IMR-90 (cell line): ENCODE results near the gene AKT3. TPM values are rescaled to one million over a fixed set of nuclear protein-coding genes. Genes with fewer than 3 reads are reported as not detected.

Experiments
- ATAC-seq: fragments of 200-7000 bp; cut with Tn5 transposase; 2 replicates; pipeline ENCODE4 v1.9.1; 2020; ENCODE audit warnings: low read depth, mild to moderate bottlenecking, moderate library complexity
- BruUV-seq: library from RNA; stranded (reverse); fragments of 400-500 nt; replicated peaks from 2 replicates; lab custom pipeline; 2021; lab: Mats Ljungman, UMichigan
- CTCF ChIA-PET: fragments of 300-600 bp; formaldehyde crosslinking; extraction: SDS; loops from one replicate; lab custom pipeline; 2021; ENCODE audit warnings: antibody characterized with exemption; lab: Yijun Ruan, JAX
- POLR2A ChIA-PET: fragments of 300-600 bp; sonication (Branson Sonifier 250); formaldehyde crosslinking; loops from one replicate; lab custom pipeline; 2022; ENCODE audit warnings: antibody characterized with exemption; ENCODE audit not compliant: unreplicated experiment; lab: Charles Lee
- DNase-seq: peaks from one replicate; pipeline ENCODE4 v3.0.0; 2013
- H2AFZ ChIP-seq: replicated peaks from 2 replicates; pipeline ENCODE3; 2013; ENCODE audit warnings: low read length, mild to moderate bottlenecking; ENCODE audit not compliant: poor library complexity
- H2AK5ac ChIP-seq: 2 replicates; pipeline ENCODE4 v1.6.1; 2013; ENCODE audit warnings: low read depth, low read length, inconsistent platforms
- H2AK9ac ChIP-seq: replicated peaks from 2 replicates; pipeline ENCODE3; 2013; ENCODE audit warnings: mild to moderate bottlenecking, low read depth, low read length, moderate library complexity; ENCODE audit not compliant: poor library complexity
- H2BK120ac ChIP-seq: 2 replicates; pipeline ENCODE4 v1.6.1; 2013; ENCODE audit warnings: low read depth, low read length, inconsistent platforms
- H2BK15ac ChIP-seq: 3 replicates; pipeline ENCODE4 v1.6.1; 2013; ENCODE audit warnings: low read depth, low read length, inconsistent platforms
- H2BK20ac ChIP-seq: 2 replicates; pipeline ENCODE4 v1.6.1; 2013; ENCODE audit warnings: low read depth, mild to moderate bottlenecking, inconsistent platforms, low read length, moderate library complexity
- H2BK5ac ChIP-seq: 2 replicates; pipeline ENCODE4 v1.6.1; 2013; ENCODE audit warnings: mild to moderate bottlenecking, low read depth, low read length, inconsistent platforms; ENCODE audit not compliant: poor library complexity, severe bottlenecking
- H3K14ac ChIP-seq: replicated peaks from 2 replicates; pipeline ENCODE4 v1.6.1; 2013; ENCODE audit warnings: low read depth, low read length, inconsistent platforms
- H3K18ac ChIP-seq: 2 replicates; pipeline ENCODE4 v1.6.1; 2013; ENCODE audit warnings: low read depth, low read length, control low read depth
- H3K23ac ChIP-seq: 2 replicates; pipeline ENCODE4 v1.6.1; 2013; ENCODE audit warnings: low read depth, low read length, inconsistent platforms
- H3K27ac ChIP-seq: 2 replicates; pipeline ENCODE4 v1.5.1; 2013; ENCODE audit warnings: mild to moderate bottlenecking, control low read depth, low read length; ENCODE audit not compliant: insufficient read depth
- H3K27me3 ChIP-seq: 2 replicates; pipeline ENCODE4 v1.6.1; 2013; ENCODE audit warnings: low read length; ENCODE audit not compliant: control insufficient read depth, insufficient read depth
- H3K36me3 ChIP-seq: 2 replicates; pipeline ENCODE4 v1.6.1; 2013; ENCODE audit warnings: low read length, mixed read lengths; ENCODE audit not compliant: control insufficient read depth, insufficient read depth
- H3K4ac ChIP-seq: 2 replicates; pipeline ENCODE4 v1.6.1; 2013; ENCODE audit warnings: low read depth, low read length, inconsistent platforms
- H3K4me1 ChIP-seq: 2 replicates; pipeline ENCODE4 v1.6.1; 2013; ENCODE audit warnings: low read length, mixed read lengths; ENCODE audit not compliant: control insufficient read depth, insufficient read depth
- H3K4me2 ChIP-seq: 2 replicates; pipeline ENCODE4 v1.6.1; 2013; ENCODE audit warnings: low read depth, mild to moderate bottlenecking, control low read depth, low read length, moderate library complexity
- H3K4me3 ChIP-seq: 2 replicates; pipeline ENCODE4 v1.5.1; 2013; ENCODE audit warnings: low read depth, mild to moderate bottlenecking, control low read depth, low read length, moderate library complexity; ENCODE audit not compliant: insufficient read depth
- H3K56ac ChIP-seq: 2 replicates; pipeline ENCODE4 v1.6.1; 2013; ENCODE audit warnings: low read length, inconsistent platforms; ENCODE audit not compliant: insufficient read depth; ENCODE audit errors: extremely low read depth
- H3K79me1 ChIP-seq, 2 experiments: 2 replicates each; pipeline ENCODE4 v1.6.1; 2013; ENCODE audit warnings: low read length in 2 of 2, inconsistent platforms in 1 of 2, low read depth in 1 of 2
- H3K9ac ChIP-seq: 2 replicates; pipeline ENCODE4 v1.6.1; 2013; ENCODE audit warnings: low read depth, low read length, control low read depth
- H3K9me1 ChIP-seq: 2 replicates; pipeline ENCODE4 v1.6.1; 2013; ENCODE audit warnings: low read length, inconsistent platforms; ENCODE audit not compliant: insufficient read depth
- H3K9me3 ChIP-seq: 2 replicates; pipeline ENCODE4 v1.6.1; 2013; ENCODE audit warnings: low read length; ENCODE audit not compliant: control insufficient read depth, insufficient read depth
- H4K20me1 ChIP-seq: 2 replicates; pipeline ENCODE4 v1.6.1; 2013; ENCODE audit warnings: low read length, inconsistent platforms; ENCODE audit not compliant: insufficient read depth
- H4K5ac ChIP-seq: 2 replicates; pipeline ENCODE4 v1.6.1; 2013; ENCODE audit warnings: mild to moderate bottlenecking, low read depth, low read length, control low read depth
- H4K8ac ChIP-seq, 2 experiments: 2 replicates each; pipeline ENCODE4 v1.6.1; 2013; ENCODE audit warnings: low read depth in 2 of 2, low read length in 2 of 2, control low read depth in 1 of 2, inconsistent platforms in 1 of 2
- H4K91ac ChIP-seq: 2 replicates; pipeline ENCODE4 v1.6.1; 2013; ENCODE audit warnings: low read depth, low read length, inconsistent platforms; ENCODE audit not compliant: insufficient read depth
- BHLHE40 ChIP-seq: fragments of 150-350 bp; IDR thresholded peaks from 2 replicates; pipeline ENCODE4 v1.6.1; 2016; ENCODE audit warnings: mild to moderate bottlenecking, low read depth, low read length
- CEBPB ChIP-seq: IDR thresholded peaks from 2 replicates; pipeline ENCODE4 v1.6.1; 2012; ENCODE audit warnings: low read depth, low read length, improper control_type of control experiment
- MAFK ChIP-seq: IDR thresholded peaks from 2 replicates; pipeline ENCODE4 v1.6.1; 2012; ENCODE audit warnings: low read depth, low read length, improper control_type of control experiment
- MAZ ChIP-seq: IDR thresholded peaks from 2 replicates; pipeline ENCODE4 v1.6.1; 2012; ENCODE audit warnings: low read depth, mild to moderate bottlenecking, low read length, improper control_type of control experiment, moderate library complexity, borderline replicate concordance
- MXI1 ChIP-seq: IDR thresholded peaks from 2 replicates; pipeline ENCODE4 v1.6.1; 2012; ENCODE audit warnings: low read depth, mild to moderate bottlenecking, low read length, moderate library complexity, borderline replicate concordance
- NFE2L2 ChIP-seq: fragments of 150-350 bp; IDR thresholded peaks from 2 replicates; pipeline ENCODE4 v1.6.1; 2016; ENCODE audit warnings: low read depth, mild to moderate bottlenecking, low read length
- RAD21 ChIP-seq: IDR thresholded peaks from 2 replicates; pipeline ENCODE4 v1.6.1; 2012; ENCODE audit warnings: low read length, improper control_type of control experiment
- RCOR1 ChIP-seq: IDR thresholded peaks from 2 replicates; pipeline ENCODE4 v1.6.1; 2012; ENCODE audit warnings: mild to moderate bottlenecking, low read length, improper control_type of control experiment; ENCODE audit not compliant: insufficient replicate concordance
- RFX5 ChIP-seq: IDR thresholded peaks from 2 replicates; pipeline ENCODE4 v1.8.0; 2012; ENCODE audit warnings: low read depth, mild to moderate bottlenecking, low read length, moderate library complexity
- SMC3 ChIP-seq: fragments of 150-350 bp; IDR thresholded peaks from 2 replicates; pipeline ENCODE4 v1.6.1; 2016; ENCODE audit warnings: low read depth, mild to moderate bottlenecking, antibody characterized with exemption, low read length, moderate library complexity
- WGBS, 2 experiments: methylation state at CpG; one replicate each; pipeline versions ENCODE4 v1.1.5 to v1.1.7; 2013; ENCODE audit warnings: missing lambda C conversion rate in 2 of 2; ENCODE audit not compliant: insufficient read length in 1 of 2; ENCODE audit errors: extremely low coverage in 2 of 2; 5-methylcytosine and 5-hydroxymethylcytosine counted together
- dilution Hi-C: fragments of 300-500 bp; cut with HindIII; formaldehyde crosslinking; loops from one replicate; pipeline ENCODE4 v1.14.3; 2018; ENCODE audit warnings: low sequenced_read_pairs; ENCODE audit not compliant: unreplicated experiment
- in situ Hi-C: fragments of 300-500 bp; cut with MboI; formaldehyde crosslinking; loops from 3 replicates; pipeline ENCODE4 v1.14.3; 2019; ENCODE audit warnings: low sequenced_read_pairs, inconsistent platforms, mixed read lengths
- intact Hi-C: fragments of 100-400 bp; cut with micrococcal nuclease; formaldehyde crosslinking; loops from 2 replicates; pipeline ENCODE4 v1.10.0; 2022
- polyA plus RNA-seq, 3 experiments: library from polyadenylated mRNA; depleted of rRNA; stranded (reverse); fragments of >200 nt; gene quantifications; 2 replicates each; pipeline ENCODE4 v1.2.3, GENCODE V29; 2012; ENCODE audit warnings: low replicate concordance in 1 of 3
- total RNA-seq: library from RNA; depleted of rRNA; stranded (reverse); fragments of >200 nt; gene quantifications from 2 replicates; pipeline ENCODE4 v1.2.3, GENCODE V29; 2012
- TF ChIP-seq, protein P1 (sequence below): fragments of 150-350 bp; IDR thresholded peaks from 2 replicates; pipeline ENCODE4 v1.6.1; 2017; ENCODE audit warnings: mild to moderate bottlenecking, antibody characterized with exemption, low read length, low read depth
- TF ChIP-seq, protein P2 (sequence below): conservative IDR thresholded peaks from 2 replicates; pipeline ENCODE4 v1.5.1; 2012; ENCODE audit warnings: mild to moderate bottlenecking, low read depth, low read length, improper control_type of control experiment
- TF ChIP-seq, protein P3 (sequence below): fragments of 150-350 bp; IDR thresholded peaks from 2 replicates; pipeline ENCODE4 v1.6.1; 2016; ENCODE audit warnings: low read depth, mild to moderate bottlenecking, low read length, moderate library complexity, borderline replicate concordance

Gene AKT3
- total and polyA plus RNA-seq, 2 of the 4 experiments (the other 2 are of a cell fraction), result 15.2 to 19.4 TPM

DNA sequence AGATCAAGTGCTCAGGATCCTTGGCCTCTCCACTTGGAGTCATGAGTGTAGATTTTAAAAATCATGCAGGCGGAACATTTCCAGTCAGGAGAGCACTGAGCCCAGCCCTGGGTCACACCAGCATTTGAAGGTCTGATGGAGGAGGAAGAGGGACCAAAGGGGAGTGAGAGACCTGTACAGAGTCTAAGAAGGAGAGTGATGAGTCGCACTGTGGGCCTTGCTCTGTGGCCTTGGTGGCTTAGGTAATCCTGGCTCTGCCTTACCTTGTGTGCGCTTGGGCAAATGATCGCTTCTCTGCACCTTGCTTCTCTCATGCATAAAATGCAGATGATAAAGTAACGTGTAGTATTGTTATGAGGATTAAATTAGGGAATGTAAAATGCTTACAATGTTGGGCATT, 368.9 kb downstream of the AKT3 start:
- Histone ChIP-seq H4K91ac (no peak overlapping the region), H4K20me1 (no peaks in the 10 kb centered on the region), H2BK5ac (no peak overlapping the region), H3K4me3 (no peak overlapping the region), H3K18ac (no peak overlapping the region), H3K14ac (no peak overlapping the region), H2BK20ac (no peak overlapping the region), H3K4ac (no peak overlapping the region), H3K27me3 (no peaks in the 10 kb centered on the region), H3K23ac (no peak overlapping the region), H3K79me1 (no peaks in the 10 kb centered on the region; a peak in 1 of 4 replicates), H2AFZ (no peak overlapping the region), H2AK5ac (no peak overlapping the region), H4K5ac (no peak overlapping the region), H3K9me1 (no peaks in the 10 kb centered on the region), H4K8ac (no peak overlapping the region), H3K9me3 (no peaks in the 10 kb centered on the region), H3K36me3 (no peaks in the 10 kb centered on the region; the same call in 1 of the 2 replicates), H3K56ac (no peak overlapping the region), H2BK120ac (no peak overlapping the region), H2BK15ac (no peak overlapping the region), H3K4me1 (peaks cover 2% of the 10 kb centered on the region; the same call in 1 of the 2 replicates), H2AK9ac (no peak overlapping the region), H3K9ac (no peak overlapping the region), H3K27ac (no peak overlapping the region), H3K4me2 (no peak overlapping the region)
- intact Hi-C loops (no loop called here), in situ Hi-C loops (loop anchor here (25.0 kb wide), 1 partner anchor 806 kb away; no protein-coding TSS in a partner anchor), dilution Hi-C loops (no loop called here)
- no TSS peak for BruUV-seq
- TF ChIP-seq, protein P1, sequence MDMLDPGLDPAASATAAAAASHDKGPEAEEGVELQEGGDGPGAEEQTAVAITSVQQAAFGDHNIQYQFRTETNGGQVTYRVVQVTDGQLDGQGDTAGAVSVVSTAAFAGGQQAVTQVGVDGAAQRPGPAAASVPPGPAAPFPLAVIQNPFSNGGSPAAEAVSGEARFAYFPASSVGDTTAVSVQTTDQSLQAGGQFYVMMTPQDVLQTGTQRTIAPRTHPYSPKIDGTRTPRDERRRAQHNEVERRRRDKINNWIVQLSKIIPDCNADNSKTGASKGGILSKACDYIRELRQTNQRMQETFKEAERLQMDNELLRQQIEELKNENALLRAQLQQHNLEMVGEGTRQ, result no peak
- TF ChIP-seq, protein P2, sequence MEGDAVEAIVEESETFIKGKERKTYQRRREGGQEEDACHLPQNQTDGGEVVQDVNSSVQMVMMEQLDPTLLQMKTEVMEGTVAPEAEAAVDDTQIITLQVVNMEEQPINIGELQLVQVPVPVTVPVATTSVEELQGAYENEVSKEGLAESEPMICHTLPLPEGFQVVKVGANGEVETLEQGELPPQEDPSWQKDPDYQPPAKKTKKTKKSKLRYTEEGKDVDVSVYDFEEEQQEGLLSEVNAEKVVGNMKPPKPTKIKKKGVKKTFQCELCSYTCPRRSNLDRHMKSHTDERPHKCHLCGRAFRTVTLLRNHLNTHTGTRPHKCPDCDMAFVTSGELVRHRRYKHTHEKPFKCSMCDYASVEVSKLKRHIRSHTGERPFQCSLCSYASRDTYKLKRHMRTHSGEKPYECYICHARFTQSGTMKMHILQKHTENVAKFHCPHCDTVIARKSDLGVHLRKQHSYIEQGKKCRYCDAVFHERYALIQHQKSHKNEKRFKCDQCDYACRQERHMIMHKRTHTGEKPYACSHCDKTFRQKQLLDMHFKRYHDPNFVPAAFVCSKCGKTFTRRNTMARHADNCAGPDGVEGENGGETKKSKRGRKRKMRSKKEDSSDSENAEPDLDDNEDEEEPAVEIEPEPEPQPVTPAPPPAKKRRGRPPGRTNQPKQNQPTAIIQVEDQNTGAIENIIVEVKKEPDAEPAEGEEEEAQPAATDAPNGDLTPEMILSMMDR, result no peak
- TF ChIP-seq RCOR1 (no peak), NFE2L2 (no peak), MAZ (no peak), SMC3 (no peak), CEBPB (no peak), MAFK (no peak), RAD21 (no peak), MXI1 (no peak), BHLHE40 (no peak), RFX5 (no peak)
- TF ChIP-seq, protein P3, sequence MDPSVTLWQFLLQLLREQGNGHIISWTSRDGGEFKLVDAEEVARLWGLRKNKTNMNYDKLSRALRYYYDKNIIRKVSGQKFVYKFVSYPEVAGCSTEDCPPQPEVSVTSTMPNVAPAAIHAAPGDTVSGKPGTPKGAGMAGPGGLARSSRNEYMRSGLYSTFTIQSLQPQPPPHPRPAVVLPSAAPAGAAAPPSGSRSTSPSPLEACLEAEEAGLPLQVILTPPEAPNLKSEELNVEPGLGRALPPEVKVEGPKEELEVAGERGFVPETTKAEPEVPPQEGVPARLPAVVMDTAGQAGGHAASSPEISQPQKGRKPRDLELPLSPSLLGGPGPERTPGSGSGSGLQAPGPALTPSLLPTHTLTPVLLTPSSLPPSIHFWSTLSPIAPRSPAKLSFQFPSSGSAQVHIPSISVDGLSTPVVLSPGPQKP, result no peak
- ChIA-PET CTCF (no interaction called here), POLR2A (no interaction called here)
- no peak for ATAC-seq
- WGBS, 2 experiments, result 92 to 100% methylated on average over 1 to 2 of the region's 5 CpGs
- no peak for DNase-seq
